ENCODE measurements around the gene KNSTRN. TPM values are rescaled to one million over a fixed set of nuclear protein-coding genes. Genes with fewer than 3 reads are reported as not detected.

The KNSTRN gene
- total RNA-seq, 1 experiment from 2014 or later = 91.9 TPM

Other genes with a start within 250 kb of the KNSTRN start
- gene BUB1B, start 221.7 kb upstream of the KNSTRN start, total RNA-seq (2014; rRNA removed; shearing (Covaris generic)) = 90.3 and 108 TPM in 2 replicates
- gene PAK6, start 143.7 kb upstream of the KNSTRN start, total RNA-seq (2014; rRNA removed; shearing (Covaris generic)) = 0.12 and 0.57 TPM in 2 replicates
- gene ANKRD63, start 99.7 kb upstream of the KNSTRN start, total RNA-seq (2014; rRNA removed; shearing (Covaris generic)) = 0.63 and 0.97 TPM in 2 replicates
- 0.29 and 1.3 TPM in 2 replicates for gene PLCB2, start 74.8 kb upstream of the KNSTRN start, total RNA-seq (2014; rRNA removed; shearing (Covaris generic))
- 12.9 and 15.5 TPM in 2 replicates for gene INAFM2, start 59.0 kb upstream of the KNSTRN start, total RNA-seq (2014; rRNA removed; shearing (Covaris generic))
- gene CCDC9B, start 41.8 kb upstream of the KNSTRN start, total RNA-seq (2014; rRNA removed; shearing (Covaris generic)) = 5.4 and 6.1 TPM in 2 replicates
- gene PHGR1, start 31.7 kb upstream of the KNSTRN start, total RNA-seq (2014; rRNA removed; shearing (Covaris generic)) = not detected in 2 replicates
- 0.51 and 1.1 TPM in 2 replicates for gene DISP2, start 24.5 kb upstream of the KNSTRN start, total RNA-seq (2014; rRNA removed; shearing (Covaris generic))
- 17.9 and 23.4 TPM in 2 replicates for gene IVD, start 23.1 kb downstream of the KNSTRN start, total RNA-seq (2014; rRNA removed; shearing (Covaris generic))
- gene BAHD1, start 58.2 kb downstream of the KNSTRN start, total RNA-seq (2014; rRNA removed; shearing (Covaris generic)) = 10.8 and 11.0 TPM in 2 replicates
- 11.3 and 16.6 TPM in 2 replicates for gene CHST14, start 88.3 kb downstream of the KNSTRN start, total RNA-seq (2014; rRNA removed; shearing (Covaris generic))
- gene CCDC32, start 182.3 kb downstream of the KNSTRN start, total RNA-seq (2014; rRNA removed; shearing (Covaris generic)) = 14.3 and 25.8 TPM in 2 replicates
- gene RPUSD2, start 186.6 kb downstream of the KNSTRN start, total RNA-seq (2014; rRNA removed; shearing (Covaris generic)) = 12.7 and 13.8 TPM in 2 replicates
- 43.4 and 44.6 TPM in 2 replicates for gene KNL1, start 211.5 kb downstream of the KNSTRN start, total RNA-seq (2014; rRNA removed; shearing (Covaris generic))